NCI-H2081 (cell line): ENCODE results near the gene PRR5L.
"Not testable (repeated sequence)": the region's sequence is repeated elsewhere in the genome, so short reads cannot be mapped to it uniquely, and the experiment has no call there.

Source experiments
- DNase-seq, 2 experiments: peaks; one replicate each; lab custom pipeline; 2025; lab: John Stamatoyannopoulos, UW

Gene PRR5L

DNA sequence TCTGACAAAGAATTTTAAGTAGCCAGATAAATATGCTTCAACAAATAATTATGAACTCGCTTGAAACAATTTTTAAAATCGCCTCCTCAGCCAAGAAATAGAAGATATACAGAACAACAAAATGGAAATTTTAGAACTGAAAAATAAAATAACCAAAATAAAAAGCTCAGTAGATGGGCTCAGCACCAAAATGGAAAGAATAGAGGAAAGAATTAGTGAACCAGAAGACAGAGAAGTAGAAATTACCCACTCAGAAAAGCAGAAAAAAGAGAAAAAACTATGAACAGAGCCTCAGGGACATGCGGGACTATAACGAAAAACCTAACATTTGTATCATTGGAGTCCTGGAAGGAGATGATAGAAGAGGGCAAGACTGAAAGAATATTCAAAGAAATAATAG, 14.2 kb upstream of the PRR5L start:
- DNase-seq, result no peak

GRCh38 chr11:36282926-36283325, 13.2 kb upstream of the PRR5L start:
- DNase-seq, result no peak

DNA sequence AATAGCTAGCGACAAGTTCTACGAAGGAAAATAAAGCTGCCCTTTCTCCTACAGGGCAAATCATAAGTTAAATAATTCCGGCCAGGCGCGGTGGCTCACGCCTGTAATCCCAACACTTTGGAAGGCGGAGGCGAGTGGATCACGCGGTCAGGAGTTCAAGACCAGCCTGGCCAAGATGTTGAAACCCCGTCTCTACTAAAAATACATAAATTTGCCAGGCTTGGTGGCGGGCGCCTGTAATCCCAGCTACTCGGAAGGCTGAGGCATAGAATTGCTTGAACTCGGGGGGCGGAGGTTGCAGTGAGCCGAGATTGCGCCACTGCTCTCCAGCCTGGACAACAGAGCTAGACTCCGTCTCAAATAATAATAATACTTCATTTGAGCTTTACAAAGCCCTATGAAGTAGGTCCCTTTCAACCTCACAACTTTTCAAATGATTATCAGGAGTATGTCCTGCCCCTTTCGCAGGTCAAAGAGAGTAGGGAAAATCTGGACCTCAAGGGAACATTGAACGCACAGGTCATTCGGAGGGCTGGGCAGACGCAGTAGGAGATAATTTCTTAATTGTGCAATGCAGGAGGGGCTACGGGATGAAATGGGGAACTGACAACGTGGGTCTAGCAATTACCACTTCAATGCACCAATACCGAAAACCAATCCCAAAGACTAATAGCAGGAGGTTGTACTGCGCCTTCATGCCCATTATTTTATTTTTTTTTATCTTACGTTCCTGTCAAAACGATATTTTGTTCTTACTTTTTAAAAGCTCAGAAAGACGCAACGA, 7.5 kb upstream of the PRR5L start:
- no peak for DNase-seq

DNA sequence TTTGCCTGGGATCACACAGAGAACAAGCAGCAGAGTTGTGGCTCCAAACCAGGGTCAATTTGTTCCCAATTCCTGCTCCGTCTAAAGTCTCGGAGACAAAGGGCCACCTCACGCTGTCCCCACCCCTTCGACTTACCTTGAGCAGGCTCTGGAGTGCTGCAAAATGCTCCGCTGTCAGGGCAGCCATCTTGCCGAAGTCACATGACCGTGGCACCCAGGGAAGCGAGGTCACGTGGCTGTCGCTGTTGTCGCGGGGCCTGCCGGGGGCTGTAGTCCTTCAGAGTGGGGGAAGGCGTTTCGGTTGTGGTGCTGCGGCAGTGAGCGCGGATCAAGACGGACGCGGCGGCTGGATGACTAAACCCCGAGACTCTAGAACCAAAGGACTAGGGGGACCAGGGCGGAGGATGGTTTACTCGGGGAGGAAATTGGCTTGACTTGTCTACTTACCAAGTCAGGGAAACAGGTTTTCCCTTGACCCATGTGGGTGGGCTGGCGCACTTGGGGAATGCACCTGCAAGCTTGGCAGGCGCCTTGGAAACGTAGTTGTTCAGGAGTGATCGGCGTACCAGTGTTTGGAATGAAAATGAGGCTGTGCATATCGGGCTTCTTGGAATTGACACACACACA, 6.7 kb upstream of the PRR5L start, which contains the start of gene COMMD9:
TSS of gene COMMD9 (minus strand) at position 199 of the 627 bp plus-strand sequence. CDS start at position 187, 12 bp downstream.
- DNase-seq, result peak; percentile 88 to 93

DNA sequence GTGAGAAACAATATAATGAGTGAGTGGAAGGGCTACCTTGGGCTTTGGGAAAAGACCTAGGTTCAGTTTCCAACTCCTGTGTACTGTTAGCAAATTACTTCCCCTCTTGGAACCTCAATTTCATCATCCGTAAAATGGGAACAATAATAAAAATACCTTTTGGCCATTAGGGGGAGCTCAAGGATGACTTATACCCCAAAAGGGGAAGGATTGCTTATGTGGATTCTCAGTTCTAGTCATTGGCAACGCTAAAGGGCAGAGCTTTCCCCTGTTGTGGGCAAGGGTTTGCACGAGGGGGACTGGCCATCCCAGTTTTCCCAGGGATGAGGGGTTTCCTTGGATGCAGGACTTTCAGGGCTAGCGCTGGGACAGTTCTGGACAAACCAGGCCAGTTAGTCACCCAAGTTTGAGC, 3.8 kb upstream of the PRR5L start:
- peak in 1 of 2 experiments; percentile 13 for DNase-seq

DNA sequence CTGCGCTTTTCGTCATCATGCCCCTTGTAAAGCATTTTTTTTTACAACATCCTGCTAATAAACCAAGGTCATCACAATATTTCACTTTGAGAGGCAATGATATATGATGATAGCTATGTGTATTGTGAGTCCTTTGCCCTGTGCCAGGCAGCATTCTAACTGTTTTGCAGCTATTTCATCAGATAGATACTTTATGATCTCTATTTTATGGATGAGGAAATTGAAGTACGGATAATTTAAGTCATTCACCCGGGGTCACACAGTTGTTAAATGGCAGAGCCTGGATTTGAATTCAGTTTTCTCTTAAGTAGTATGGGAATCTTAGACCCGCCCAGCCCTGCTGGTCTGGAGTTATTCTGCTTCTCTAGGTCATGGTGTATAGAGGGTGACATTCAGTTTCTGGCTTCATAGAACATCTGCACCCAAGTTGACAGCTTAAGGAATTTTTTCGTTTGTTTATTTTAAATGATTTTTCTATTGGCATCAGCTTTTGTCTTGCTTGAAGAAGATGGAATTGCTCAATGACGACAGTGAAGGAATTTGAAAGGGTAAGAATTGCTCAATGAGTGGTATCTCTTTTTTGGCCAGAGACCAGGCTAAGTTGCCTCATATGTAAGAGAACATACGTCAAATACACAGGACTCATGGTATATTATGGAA, 926 bp downstream of the PRR5L start:
- no peak for DNase-seq

DNA sequence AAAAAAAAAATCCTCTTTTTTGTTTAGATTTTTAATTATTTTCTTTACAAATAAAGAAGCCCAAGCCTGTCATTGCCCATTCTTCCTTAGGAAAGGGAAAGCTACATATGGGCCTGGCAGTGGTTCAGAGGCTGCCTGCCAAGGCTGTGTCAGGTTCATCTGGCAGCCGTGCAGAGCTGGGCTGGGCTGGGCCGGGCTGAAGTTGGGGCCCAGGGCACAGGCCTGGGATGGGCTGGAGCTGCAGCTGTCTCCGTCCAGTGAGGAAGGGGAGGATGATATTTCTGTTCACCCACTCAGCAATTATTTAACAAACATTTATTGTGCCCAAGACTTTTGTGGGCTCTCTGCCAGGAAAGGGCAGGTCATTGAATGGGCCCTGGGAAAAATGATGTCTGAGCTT, 4.6 kb downstream of the PRR5L start:
- no peak for DNase-seq

- DNase-seq, result no peak
Measured at GRCh38 chr11:36304351-36304750, 8.3 kb downstream of the PRR5L start.

DNA sequence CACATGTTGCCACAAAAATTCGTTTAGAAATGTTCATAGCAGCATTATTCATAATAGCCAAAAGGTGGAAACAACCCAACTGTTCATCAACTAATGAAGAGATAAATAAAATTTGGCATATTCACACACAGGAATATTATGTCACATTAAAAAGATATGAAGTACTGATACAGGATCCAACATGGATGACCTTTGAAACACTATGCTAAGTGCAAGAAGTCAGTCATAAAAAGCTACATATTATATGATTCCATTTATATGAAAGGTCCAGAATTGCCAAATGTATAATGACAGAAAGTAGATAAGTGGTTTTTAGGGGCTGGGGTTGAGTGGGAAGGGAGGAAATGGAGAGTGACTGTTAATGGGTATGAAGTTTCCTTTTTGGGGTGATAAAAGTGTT, 9.0 kb downstream of the PRR5L start:
- DNase-seq, result no peak

DNA sequence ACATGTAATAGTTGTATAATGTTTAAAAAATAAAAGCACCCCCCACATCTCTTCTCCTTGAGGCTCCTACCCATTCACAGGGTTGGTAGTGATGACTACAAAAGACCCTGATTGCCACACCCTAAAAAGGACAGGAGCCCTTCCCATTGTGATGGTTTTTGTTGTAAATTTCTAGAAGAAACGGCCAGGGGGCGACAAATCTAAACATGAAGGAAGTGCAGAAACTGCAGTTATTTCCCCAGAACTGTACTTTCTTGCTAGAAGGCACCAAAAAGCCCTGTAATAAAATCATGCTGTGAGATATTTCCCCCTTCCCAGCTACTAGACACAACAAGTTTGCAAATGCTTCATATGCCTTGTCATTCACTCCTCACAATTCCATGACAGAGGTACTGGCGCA, 10.8 kb downstream of the PRR5L start:
- DNase-seq, result no peak

GRCh38 chr11:36308577-36308976, 12.5 kb downstream of the PRR5L start:
- DNase-seq, result no peak

GRCh38 chr11:36309779-36310178, 13.7 kb downstream of the PRR5L start:
- no peak for DNase-seq

- DNase-seq, result peak; percentile 20 to 75
Measured at GRCh38 chr11:36311926-36312595, 16.0 kb downstream of the PRR5L start.

DNA sequence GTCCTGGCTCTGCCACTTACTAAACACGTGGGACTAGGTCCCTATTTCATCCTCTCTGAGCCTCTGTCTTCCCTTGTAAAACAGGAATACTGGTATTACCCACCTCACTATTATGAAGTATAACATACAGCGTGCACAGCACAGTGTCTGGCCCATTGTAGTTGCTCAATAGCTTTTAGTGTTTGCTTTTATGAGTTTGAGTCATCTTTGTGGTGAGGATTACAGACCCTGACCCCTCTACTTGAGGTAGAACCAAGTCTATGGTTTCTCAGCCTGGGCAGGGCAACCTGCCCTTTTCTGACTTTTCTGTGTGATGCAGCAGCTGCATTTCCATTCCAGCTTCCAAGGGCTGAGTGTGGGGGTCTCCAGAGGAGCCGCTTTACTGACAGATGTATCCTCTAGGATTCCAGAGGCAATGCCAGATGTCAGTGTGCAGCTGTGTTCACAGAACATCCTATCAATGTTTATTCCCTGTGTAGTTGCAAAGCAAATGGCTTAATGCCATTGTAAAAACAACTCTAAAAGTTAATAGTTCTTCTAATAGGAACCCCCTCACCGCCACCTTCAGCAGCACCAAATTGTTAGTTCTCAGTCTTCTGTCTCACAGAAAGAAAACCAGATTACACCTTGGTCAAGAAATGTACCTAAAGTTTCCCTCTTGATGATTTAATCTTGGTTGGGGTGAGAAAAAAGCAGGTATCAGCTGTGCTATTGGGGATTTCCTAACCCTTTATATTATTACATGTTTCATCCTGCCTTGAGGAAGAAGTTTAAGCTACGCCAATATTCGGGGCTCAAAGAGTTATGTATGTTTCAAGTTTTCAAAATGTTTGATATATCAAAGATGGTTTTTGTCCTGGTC, 16.8 kb downstream of the PRR5L start:
- DNase-seq, result no peak

DNA sequence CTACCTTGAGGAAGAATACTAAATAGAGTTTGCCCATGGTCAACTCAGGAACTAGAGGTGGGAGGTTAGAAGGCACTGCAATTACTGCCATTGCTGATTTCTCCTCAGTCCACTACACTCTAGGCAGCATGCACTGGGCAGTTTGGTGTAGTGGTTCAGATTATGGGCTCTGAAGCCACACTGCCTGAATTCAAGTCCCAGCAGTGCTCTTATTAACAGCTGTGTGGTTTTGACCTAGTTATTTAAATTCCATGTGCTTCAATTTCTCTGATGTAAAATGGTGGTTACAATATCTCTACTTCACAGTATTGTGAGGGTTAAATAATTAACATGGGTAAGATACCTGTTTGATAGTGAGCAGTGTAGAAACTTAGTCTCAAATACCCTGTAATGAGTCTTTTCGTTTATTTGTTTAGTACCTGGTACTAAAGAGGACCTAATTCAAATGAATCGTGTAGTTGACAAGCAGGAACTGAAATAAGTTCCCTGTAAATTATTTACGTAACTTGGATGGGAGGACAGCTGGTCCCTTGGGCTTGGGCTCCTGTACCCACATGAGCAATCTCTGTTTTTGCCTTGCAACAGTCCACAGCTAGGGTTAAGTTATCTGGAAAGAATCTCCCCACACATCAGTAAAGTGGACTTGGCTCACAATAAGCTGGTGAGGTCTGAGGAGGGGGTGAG, 17.8 kb downstream of the PRR5L start:
- DNase-seq, result no peak

DNA sequence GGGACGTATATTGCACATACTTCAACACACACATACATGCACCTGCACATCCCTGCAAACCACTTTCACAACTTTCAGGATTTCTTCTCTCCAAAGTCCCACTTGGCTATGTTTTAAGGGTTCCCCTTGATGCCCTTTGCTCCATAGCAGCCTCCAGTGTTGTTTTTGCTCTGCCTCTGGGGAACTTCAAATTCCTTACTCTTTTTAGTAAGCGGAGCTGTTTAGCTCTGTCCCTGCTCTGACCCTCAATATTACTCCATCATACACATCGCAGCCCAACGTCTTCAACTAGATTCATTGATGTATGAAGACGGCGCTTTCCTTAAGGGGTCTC, 18.3 kb downstream of the PRR5L start:
- no peak for DNase-seq

DNA sequence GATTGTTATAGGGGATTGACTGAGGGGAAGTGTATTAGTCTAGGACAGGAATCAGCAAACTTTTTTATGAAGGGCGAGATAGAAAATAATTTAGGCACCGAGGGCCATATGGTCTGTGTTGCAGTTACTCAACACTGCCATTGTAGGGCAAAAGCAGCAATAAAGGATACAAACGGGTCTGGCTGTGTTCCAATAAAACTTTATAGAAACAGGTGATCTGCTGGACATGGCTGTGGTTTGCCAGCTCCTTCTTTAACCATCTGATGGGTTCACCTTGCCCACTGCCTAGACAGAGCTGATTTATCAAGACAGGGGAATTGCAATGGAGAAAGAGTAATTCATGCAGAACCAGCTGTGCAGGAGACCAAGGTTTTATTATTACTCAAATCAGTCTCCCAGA, 20.0 kb downstream of the PRR5L start:
- no peak for DNase-seq

- DNase-seq, result no peak
Measured at GRCh38 chr11:36317992-36318391, 21.9 kb downstream of the PRR5L start.

GRCh38 chr11:36324956-36325355, 28.9 kb downstream of the PRR5L start:
- DNase-seq, result not testable (repeated sequence)

- not testable (repeated sequence) for DNase-seq
Measured at GRCh38 chr11:36325403-36325802, 29.3 kb downstream of the PRR5L start.
